GM18868 (cell line): Measurements from ENCODE around the gene HDAC3.
A peak's percentile ranks its signal among the peaks of the same experiment; 100 is the strongest.

Experiments
- ATAC-seq: cut with Tn5 transposase; IDR thresholded peaks from one replicate; pipeline ENCODE4 v1.9.1; 2021; ENCODE audit warnings: mild to moderate bottlenecking, moderate library complexity; ENCODE audit not compliant: unreplicated experiment

The HDAC3 gene

GRCh38 chr5:141662028-141662427, 25.4 kb upstream of the HDAC3 start:
- ATAC-seq, result no peak

DNA sequence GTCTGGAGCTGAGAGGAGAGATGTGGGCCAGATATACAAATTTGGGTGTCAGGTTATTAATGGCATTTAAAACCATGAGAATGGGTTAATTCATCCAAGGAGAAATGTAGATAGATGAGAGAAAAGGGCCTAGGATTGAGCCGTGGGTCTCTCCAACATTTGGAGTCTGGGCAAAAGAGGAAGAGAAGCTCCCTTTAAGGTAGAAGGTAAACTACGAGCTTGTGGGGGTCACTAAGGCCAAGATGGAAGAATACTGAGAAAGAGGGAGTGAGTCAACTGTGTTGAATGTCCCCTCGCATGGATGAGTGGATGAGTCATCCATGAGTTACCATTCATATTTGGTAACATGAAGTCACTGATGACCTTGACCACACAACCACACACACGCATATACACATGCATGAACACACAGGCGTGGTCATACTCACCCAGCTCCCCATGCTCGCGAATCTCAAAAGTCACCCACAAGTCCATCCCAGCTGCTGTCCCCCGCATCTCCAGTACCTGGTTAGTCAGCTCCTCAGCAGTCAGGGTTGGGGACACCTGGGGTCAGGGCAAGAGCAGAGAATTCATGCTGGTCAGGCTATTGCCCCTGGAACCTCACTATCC, 21.4 kb upstream of the HDAC3 start:
- ATAC-seq, result peak; percentile 88

GRCh38 chr5:141657404-141657803, 20.8 kb upstream of the HDAC3 start:
- ATAC-seq, result no peak

DNA sequence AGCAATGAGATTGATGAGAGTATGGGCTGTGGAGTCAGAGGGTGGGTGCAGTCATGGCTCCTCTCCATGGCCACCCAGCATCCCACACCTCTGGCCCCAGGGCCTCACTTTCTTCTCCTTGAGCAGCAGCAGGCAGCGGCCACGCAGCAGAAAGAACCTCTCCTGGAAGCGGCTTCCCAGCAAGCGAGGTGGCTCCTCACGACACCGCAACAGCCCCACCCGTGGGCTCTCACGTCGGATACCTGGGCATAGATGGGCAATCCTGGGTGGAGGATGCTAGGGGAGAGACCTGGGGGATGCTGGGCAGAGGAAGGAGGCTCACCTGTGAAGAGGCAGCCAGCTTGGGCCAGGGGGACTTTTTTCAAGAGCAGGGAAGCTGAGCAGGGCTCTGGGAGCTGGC, 19.7 kb upstream of the HDAC3 start:
- no peak for ATAC-seq

DNA sequence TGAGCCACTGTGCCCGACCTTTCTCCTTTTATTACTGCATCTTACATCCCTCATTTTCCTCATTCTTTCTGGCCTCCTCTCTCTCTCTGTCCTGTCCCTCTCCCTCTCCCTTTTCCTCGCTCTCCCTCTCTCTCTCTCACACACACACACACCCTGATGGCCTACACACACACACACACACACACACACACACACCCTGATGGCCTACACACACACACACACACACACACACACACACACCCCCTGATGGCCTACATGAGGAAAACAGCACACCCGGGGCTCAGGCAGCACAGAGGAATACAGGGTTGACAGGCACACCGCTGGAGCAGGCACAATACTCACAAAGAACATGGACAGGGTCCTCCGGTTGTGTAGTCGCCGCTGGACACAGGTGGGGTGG, 18.4 kb upstream of the HDAC3 start:
- ATAC-seq, result no peak

GRCh38 chr5:141654298-141654697, 17.6 kb upstream of the HDAC3 start:
- ATAC-seq, result no peak

GRCh38 chr5:141651728-141652105, 15.1 kb upstream of the HDAC3 start:
- ATAC-seq, result no peak

GRCh38 chr5:141650851-141651727, 14.4 kb upstream of the HDAC3 start, which contains the start of gene FCHSD1:
FCHSD1 (minus strand) TSS chr5:141651418; CDS start chr5:141651368, 50 bp downstream.
- peak; percentile 94 for ATAC-seq

GRCh38 chr5:141649972-141650371, 13.3 kb upstream of the HDAC3 start:
- no peak for ATAC-seq

DNA sequence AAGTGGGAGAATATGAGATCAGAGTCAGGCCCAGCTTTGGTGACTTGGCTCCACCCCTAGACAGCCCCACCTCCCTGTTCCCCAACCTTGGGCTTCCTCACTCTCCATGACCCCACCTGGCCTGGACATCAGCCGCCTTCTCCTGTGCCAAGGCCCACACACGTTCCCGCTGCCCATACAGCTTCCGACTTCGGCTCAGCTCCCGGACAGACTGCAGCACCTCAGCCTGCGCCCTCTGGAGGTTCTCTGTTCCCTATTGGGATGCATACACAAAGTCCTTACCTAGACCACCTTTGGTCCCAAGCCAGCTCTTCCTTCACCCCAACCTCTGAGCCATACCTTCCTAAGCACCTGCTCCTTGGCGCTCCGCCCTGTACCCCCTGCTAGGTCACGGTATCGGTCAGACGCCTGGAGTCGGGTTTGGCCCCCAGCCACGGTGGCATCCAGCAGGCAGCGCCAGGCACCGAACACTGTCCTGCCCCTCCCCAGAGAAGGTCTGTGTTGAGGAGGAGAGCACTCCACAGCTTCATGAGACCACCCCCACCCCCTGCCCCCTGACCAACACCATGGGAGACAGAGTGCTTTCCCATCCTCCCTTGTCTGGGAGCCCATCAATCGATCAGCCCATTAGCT, 12.5 kb upstream of the HDAC3 start:
- ATAC-seq, result no peak

DNA sequence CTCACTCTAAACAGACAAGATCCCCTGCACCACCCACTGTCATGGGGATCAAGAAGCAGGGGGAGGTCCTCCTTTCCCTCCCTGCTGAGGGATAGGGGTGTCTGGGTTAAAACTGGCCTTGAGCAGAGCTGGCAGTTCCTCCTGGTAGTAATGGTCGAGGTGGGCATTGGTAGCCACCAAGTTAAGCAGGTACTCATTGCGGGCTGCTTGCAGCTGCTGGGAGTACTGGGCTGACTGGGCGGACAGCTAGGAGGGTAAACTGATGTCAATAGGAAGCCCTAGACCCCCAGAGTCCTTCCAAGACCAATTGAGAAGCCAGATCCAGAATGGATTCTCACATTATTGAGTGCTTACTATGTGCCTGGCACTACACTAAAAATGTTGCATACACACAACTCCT, 11.2 kb upstream of the HDAC3 start:
- ATAC-seq, result no peak

- ATAC-seq, result no peak
Measured at GRCh38 chr5:141647242-141647641, 10.6 kb upstream of the HDAC3 start.

DNA sequence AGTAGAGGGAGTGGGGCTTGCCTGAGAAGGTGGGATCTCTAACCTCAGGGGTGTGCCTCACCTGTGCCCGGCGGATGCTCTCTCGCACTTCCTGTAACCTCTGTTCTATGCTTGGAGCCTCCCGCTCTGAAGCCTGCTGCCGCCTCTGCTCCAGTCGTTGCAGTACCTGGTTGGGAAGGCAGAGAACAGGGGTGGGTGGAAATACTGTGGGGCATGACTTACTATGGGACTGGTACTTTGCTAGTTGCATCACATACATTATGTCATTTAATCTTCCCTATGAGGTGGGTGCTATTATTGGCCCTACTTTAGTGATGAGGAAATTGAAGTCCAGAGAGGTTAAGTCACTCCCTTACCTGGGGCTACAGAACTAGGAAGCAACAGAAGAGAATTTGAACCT, 9.4 kb upstream of the HDAC3 start:
- no peak for ATAC-seq

GRCh38 chr5:141641634-141642267, 5.1 kb upstream of the HDAC3 start:
- peak; percentile 79 for ATAC-seq

GRCh38 chr5:141640698-141641097, 4.0 kb upstream of the HDAC3 start:
- no peak for ATAC-seq

DNA sequence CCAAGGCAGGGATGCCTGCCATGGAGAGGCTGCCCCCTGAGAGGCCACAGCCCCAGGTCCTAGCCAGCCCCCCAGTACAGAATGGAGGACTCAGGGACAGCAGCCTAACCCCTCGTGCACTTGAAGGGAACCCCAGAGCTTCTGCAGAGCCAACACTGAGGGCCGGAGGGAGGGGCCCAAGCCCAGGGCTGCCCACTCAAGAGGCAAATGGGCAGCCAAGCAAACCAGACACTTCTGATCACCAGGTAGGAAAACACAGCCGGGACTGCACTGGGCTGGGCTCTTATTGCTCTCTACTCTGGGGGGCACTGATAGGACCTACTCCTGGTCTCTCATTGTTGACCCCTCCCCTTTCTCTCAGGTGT, 3.4 kb upstream of the HDAC3 start:
- ATAC-seq, result no peak

DNA sequence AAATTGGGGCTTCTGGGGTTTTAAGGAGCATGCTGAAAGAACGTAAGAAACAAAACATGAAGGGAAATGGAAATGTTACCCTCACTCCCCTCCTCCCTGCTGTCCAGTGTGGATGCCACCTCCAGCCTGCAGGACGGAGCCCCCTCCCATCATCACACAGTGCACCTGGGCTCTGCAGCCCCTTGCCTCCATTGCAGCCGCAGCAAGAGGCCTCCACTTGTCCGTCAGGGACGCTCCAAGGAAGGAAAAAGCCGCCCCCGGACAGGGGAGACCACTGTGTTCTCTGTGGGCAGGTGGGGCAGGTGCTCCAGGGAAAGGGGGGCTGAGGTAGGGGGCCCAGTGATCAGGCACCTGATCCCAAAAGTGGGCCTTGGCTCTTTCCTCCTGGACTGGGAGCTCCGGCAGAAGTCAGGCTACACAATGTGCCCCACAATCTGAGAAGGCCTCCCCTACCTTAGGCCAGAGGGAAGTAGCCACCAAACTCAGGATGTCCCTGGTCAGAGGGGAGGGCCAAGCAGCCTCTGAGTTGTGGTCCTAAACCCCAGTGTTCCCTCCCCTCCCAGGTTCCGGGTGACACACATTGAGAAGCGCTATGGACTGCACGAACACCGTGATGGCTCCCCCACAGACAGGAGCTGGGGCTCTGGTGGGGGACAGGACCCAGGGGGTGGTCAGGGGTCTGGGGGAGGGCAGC, 2.9 kb upstream of the HDAC3 start:
- no peak for ATAC-seq

DNA sequence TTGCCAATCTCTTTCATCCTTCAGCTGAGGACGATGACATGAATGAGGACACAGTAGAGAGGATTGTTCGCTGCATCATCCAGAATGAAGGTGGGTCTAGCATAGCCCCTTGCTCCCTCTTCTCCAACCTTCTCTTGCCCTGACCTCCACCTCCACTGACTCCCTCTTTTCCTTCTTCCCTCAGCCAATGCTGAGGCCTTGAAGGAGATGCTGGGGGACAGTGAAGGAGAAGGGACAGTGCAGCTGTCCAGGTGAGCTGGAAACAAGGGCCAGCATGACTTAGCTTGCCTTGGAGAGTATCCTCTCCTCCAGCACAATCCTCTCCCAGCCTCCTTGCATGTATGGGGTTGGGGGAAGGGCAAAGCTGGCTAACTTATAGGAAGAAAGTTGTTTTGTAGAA, 2.1 kb upstream of the HDAC3 start:
- no peak for ATAC-seq

GRCh38 chr5:141637767-141638419, 1.2 kb upstream of the HDAC3 start:
- peak; percentile 23 for ATAC-seq

- ATAC-seq, result peak; percentile 17
Measured at GRCh38 chr5:141637123-141637766, 596 bp upstream of the HDAC3 start.
